HG03108 (cell line): ENCODE measurements around the gene CCDC12.
"Not testable (repeated sequence)": the region's sequence is repeated elsewhere in the genome, so short reads cannot be mapped to it uniquely, and the experiment has no call there.

ENCODE experiments used
- ATAC-seq: cut with Tn5 transposase; IDR thresholded peaks from one replicate; pipeline ENCODE4 v1.9.1; 2021; ENCODE audit warnings: moderate library complexity; ENCODE audit not compliant: unreplicated experiment

Gene CCDC12

DNA sequence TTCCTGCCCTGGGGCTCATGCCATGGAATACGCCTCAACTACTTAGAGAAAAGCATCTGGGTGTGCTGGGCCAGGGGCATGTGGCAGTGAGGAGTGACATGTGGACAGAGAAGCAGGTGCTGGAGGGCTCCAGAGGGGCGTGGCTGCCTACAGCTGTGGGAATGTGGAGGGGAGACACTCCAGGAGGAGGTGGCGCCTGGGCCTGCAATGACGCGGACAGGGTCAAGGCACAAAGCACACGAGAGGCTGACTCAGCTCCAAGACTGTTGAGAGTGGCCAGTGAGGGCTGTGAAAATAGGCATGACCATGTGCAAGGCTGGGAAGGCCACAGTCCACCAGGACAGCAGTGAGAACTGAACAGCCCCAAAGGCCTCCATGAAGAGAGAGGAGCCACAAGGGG is 50.5 kb downstream of the CCDC12 start:
- no peak for ATAC-seq

DNA sequence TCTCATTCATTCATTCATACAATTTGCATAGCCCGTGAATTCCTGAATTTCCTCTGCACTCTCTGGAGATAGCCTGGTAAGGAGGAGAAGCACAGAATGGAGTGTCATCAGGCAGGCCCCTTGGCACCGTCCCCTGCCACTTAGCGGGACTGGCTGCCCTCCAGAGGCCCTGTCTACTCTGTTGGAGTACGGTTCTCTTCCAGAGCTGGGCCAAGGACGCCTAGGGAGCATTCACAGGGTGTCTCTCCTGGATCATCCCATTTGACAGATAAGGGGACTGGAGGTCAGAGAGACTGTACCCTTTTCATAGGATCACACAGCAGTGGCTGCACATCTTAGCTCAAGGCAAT is 51.0 kb downstream of the CCDC12 start:
- no peak for ATAC-seq

DNA sequence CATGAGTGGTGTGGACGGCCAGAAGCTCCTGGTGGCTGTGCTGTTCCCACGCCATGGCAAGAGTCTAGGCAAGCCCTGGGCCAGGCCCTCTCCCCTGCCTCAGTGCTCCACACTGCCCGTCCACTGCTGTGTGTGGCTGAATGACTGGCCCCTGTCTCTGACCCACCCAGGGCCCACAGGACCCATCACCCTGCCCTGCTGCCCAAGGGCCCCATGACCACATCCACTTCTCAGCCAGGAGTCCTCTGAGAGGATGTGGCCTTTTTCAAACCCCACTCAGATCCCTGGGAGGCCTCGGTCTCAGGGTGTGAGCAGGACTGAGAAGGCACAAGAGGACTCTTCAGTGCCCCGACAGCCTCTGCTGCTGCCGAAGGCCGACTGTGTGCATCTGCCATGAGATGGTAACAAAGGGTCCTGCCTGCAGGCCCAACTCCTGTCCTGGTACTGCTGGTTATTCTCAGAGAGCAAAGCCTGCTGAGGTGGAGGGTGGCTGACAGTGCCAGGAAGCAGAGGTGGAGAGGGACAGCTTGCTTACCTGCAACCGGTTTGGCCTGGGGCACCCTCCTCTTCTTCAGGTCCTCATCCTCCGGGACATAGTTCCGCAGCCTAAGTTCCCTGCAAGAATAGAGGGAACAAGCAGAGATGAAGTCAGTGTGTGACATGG is 51.5 kb downstream of the CCDC12 start:
- no peak for ATAC-seq

DNA sequence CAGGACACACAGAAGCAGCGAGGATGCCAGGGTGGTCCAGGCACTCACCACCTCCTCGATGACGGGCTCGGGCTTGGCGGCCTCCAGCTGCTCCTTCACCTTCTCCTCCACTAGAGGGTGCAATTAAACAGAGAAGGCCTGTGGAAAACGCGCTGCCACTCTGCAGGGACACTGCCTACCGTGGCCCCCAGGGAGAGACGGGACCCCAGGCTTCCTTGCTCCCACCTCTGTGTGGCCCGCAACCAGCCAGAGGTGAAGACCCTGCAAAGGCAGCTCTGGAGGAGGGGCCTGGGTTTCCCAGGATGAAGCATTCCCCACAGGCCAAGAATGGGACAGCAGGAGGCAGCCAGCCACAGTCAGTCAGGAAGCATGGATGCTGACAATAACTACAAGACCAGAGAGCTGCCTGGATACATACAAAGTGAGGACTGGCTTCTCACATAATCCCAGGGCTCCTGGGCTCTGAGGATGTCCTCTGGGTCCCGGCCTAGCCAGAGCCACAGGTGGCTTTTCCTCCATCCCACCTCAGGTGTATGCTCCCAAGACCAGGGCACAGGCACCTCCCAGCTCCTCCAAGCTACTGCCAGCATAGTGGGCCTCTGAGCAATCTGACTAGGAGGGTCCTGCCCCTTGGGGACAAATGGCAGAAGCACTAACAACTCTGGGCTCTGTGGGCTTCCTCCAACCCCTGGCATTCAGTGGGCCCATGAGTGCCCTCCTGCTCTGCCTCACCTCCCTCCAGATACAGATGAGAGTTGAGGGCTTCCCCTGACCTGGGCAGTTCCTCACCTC is 52.8 kb downstream of the CCDC12 start:
- ATAC-seq = no peak

DNA sequence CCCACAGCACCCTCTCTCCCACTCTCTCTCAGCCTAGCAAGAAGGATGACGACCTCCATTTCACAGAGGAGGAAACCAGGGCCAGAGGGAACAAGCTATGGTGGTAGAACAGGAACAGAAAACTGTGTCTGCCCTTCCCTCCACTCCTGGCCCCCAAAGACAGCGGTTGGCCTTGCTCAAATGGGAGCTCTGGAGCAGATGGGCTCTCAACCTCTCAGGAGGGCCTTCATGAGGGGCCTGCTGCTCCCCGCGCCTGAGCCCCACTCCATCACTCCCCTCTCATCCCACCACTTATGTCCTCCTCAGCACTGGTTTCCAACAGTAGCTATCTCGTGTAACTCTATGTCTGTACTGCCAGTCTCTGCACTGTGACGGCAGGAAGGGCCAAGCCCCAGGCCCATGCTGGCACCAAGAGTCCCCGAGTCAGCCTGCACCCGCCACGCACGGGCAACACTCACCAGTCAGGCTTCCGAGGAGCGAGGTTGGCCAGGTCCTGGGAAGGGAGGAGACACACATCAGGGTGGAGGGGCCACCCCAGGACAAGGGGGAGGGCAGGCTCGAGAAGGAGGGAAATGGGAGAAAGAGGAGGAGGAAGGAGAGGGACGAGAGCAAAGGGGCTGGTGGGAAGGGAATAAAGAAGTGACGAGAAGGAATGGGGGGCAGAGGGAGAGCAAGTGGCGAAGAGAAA is 53.5 kb downstream of the CCDC12 start:
- no peak for ATAC-seq

DNA sequence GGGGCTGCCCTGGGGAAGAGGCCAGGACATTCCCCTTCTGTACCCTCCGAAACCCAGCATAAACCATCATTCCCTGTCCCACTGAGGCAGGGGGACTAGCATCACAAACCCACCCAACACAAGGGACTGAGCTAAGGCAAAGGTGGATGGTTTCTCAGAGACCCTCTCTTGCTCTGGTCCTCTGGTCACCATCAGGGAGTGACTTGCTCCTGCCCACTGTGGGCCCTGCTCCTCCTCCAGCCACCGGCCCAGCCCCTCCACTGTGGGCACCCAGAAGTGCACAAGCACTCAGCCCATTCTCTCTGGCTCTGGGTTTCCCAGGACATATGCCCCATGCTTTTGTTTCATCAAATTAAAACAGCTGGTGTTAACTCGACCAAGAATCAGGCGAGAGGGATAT is 54.1 kb downstream of the CCDC12 start:
- ATAC-seq = no peak

DNA sequence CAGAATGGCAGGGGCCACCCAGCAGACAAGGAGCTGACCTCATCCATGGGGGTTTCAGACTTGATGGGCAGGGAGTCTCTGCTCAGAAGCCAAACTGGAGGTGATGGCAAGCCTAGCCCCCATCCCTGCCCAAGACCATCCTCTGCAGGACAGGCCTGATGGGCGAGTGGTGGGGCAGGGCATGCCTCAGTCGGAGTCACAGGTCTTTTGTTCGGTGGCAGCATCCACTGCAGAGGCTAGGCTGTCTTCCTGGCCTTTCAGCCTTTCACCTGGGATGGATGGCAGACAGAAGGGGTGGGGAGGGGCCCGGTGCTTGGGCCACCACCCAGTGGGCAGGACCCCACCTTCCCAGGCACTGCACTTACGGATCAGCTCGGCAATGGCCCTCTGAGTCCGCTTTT is 54.7 kb downstream of the CCDC12 start:
- no peak for ATAC-seq

DNA sequence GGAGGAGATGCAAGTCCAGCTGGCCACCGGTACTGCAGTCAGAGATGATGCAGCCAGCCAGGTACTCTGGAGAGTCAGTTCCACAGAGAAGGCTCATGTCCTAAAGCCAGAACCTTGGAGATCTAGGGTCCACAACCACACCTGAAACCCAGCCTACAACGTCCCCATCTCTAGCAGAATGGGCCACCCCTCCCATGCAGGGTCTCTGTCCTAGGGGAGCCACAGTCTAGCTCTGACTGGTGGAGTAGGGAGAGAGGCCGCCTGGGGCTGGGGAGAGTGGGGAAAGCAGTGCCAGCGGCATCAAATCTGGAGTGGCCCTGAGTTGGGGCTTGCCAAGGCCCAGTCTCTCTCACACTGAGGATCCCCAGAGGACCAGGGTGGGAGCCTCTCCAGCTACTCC is 55.5 kb downstream of the CCDC12 start:
- ATAC-seq = no peak

DNA sequence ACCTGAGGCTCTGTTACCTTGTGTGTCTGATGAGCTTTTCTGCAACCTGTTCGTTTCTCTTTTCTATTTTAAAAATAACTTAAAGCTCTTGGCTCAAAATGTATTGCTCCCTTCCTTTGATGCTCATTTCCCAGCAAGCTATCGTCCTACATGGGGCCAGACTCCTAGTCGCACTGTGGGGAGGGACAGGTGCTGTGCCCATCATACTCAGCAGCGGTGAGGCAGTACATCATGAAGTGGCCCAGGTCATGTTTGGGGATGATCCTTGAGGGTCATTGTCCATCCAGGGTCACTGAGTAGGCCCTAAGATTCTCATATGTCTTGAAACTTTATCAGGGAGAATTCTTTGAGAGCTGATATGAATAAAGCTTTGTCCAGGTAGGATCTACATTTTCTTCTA is 57.9 kb downstream of the CCDC12 start:
- ATAC-seq = no peak

DNA sequence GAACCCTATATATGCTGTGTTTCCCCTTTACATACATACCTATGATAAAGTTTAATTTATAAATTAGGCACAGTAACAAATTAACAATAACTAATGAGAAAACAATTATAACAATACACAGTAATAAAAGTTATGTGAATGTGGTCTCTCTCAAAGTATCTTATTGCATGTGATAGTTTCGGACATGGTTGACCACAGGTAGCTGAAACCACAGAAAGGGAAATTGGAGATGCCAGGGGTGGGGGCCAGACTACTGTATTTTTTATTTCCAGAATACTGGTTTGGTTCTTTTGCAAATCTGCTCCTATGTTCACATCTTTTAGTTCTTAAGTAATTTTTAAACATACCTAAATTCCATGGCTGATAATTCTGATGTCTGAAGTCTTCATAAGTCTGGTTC is 58.3 kb downstream of the CCDC12 start:
- ATAC-seq = no peak

DNA sequence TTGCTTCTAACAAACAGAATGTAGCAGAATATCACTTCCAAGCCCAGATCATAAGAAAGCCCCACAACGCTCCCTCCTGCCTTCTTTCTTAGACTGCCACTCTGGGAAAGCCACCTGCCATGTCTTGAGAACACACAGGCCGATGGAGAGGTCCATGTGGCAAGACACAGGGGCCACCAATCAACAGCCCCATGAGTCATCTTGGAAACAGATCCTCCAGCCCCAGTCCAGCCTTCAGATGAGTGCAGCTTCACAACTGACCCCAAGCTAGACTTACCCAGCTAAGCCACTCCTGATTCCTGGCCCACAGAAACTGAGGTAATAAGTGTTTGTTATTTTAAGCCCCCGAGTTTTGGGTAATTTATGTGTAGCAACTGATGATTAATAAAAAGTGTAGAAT is 59.3 kb downstream of the CCDC12 start:
- no peak for ATAC-seq

DNA sequence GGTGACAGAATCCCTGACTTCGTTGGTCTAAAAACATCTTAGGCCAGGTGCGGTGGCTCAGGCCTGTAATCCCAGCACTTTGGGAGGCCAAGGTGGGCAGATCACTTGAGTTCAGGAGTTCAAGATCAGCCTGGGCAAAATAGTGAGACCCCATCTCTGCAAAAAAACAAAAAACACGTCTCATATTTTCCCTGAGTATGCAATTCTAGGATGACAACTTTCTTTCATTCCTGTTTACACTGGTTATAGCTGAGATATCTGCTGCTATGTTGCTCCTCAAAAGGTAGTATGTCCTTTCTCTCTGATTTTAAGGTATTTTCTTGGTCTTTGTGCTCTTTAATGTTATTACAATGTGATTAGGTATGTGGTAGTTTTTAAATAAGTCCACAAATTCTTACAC is 59.7 kb downstream of the CCDC12 start:
- ATAC-seq = no peak

DNA sequence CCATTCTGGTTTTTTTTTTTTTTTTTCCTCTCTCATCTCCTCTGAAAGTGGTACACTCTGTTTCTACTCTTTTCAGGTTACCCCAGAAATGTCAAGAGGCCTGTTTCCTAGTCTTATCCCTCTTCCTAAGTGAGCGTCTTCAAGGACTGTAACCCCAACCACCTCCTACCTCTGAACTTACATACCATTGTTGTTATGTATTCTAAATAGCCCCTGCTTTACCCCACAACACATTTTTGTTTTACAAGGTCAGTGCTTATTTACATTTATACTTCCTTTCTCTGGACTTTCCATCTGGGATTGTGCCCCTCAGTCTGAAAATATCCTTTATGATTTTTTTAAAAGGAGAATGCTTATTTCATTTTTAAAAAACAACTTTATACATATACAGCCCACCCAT is 60.3 kb downstream of the CCDC12 start:
- ATAC-seq = no peak

DNA sequence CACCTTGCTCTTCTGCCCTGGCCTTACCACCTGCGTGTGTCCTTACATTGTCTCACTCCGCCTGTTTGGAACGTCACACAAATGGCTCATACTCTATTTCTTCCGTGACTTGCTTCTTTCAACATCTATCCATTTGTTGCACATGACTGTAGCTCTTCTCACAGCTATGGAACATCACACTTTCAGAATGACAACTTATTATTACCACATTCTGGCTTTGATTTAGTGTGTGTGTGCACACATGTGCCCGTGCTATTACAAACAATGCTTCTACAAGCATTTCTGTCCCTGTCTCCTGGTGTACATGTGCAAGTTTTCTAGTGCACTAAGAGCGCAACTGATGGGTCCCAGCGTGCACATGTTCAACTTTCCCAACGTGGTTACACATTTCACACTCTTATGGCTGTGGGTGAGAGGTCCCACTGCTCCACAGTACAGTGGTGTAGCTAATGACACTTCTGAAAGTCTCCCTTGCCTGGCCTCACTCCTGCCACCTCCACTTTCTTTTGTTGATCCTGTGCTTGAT is 61.2 kb downstream of the CCDC12 start:
- no peak for ATAC-seq

DNA sequence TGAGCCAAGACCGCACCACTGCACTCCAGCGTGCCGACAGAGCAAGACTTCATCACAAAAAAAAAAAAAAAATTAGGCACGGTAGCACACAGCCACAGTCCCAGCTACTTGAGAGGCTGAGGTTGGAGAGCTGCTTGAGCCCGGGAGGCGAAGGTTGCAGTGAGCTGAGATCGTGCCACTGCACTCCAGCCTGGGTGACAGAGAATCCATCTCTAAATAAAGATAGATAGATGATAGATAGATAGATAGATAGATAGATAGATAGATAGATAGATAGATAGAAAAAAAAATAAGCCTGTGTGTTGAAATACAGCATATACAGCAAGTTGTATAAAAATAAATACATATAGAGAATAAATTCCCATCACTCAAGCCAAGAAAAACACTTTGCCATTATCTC is 61.7 kb downstream of the CCDC12 start:
- ATAC-seq = no peak

DNA sequence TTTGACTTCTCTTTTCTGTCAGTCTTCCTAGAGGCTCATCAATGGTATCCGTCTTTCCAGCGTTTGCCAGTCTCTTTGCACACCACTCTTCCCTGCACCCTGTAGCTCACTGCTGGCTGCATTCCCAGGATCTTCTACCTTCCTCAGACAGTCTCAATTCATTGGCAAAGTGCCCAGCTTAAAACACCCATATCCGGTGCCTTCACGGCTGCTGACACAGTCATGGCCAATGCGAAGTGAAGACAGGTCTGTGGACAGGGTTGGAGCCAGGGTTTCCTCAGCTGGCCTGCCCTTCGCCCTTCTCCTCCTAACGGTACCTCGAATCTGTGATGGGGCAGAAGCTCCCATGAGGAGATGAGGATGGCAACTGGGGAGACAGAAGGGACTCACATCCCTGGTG is 62.9 kb downstream of the CCDC12 start:
- no peak for ATAC-seq

DNA sequence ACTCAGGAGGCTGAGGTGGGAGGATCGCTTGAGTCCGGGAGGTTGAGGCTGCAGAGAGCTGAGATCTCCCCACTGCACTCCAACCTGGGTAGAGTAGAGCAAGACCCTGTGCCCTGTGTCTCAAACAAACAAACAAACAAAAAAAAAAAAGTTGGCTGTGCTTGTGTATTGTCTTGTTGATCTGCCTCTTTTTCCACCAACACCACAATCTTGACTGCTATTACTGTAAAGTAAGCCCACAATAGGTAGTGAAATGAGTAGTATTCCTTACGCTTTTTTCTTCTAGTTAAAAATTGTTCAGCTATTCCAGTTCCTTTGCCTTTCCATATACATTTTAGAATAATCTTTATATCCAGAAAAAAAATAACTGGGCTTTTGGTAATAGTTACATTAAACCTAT is 63.6 kb downstream of the CCDC12 start:
- no peak for ATAC-seq

DNA sequence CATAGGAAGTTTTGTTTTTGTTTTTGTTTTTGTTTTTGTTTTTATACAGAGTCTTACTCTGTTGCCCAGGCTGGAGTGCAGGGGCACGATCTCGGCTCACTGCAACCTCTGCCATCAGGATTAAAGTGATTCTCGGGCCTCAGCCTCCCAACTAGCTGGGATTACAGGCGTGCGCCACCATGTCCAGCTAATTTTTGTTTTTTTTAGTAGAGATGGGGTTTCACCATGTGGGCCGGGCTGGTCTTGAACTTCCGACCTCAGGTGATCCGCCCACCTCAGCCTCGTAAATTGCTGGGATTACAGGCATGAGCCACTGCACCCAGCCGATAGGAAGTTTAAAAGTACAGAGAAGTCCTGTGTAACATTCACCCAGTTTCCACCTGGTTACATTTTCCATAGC is 65.6 kb downstream of the CCDC12 start:
- ATAC-seq = not testable (repeated sequence)

DNA sequence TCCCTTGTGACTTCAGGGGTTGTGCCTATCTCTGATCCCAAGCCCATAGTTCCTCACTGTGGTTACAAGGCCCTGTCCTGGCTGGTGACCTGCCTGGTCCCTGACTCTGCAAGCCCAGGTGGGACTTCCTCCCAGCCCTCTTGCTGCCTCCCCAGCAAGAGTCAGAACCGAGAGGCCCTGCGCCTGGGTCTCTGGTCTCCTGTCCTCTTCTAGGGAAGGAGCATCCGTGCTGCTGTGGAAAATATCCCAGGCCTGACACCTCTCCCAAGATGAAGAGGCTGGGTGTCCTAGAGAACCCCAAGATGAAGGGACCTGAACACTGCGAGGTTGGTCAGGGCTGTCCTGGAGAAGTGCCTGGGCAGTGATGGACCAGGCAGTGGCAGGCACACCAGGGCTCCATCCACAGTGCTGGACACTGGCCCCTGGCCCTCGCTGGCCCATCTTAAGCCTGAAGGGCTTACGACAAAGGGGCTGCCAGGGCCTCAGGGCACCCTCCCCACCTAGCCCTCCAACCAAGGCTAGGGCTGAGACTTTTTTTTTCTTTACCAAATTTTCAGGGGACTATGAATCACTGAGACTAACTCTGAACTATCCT is 66.3 kb downstream of the CCDC12 start:
- no peak for ATAC-seq

DNA sequence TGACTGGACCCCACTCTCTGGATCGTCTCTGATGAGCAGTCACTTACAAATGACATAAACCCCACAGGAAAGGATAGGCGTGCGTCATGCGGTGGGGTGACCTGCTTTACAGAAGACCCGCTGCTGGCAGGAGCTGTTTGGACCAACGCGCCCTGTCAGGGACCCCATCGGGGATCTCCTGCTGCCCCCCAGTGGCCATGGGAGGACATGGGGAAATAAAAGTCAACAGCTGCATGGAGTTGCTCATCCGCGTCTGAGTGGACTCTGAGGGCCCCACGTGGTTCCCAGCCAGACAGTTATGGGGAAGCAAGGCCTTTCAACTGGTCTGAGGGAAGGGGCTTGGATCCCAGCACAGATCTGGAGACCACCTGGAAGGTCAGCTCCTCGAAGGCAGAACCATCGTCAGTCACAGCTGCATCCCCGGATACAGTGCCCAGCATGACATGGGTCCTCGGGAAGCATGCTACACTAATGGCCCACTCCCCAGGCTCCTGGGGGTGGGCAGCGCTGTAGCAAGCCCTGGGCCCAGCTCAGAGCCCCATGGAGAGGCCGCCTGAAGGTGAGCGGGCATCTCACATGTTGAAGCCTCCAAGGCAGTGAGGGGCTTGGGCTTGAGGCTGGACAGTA is 66.9 kb downstream of the CCDC12 start:
- peak; percentile 51 for ATAC-seq

DNA sequence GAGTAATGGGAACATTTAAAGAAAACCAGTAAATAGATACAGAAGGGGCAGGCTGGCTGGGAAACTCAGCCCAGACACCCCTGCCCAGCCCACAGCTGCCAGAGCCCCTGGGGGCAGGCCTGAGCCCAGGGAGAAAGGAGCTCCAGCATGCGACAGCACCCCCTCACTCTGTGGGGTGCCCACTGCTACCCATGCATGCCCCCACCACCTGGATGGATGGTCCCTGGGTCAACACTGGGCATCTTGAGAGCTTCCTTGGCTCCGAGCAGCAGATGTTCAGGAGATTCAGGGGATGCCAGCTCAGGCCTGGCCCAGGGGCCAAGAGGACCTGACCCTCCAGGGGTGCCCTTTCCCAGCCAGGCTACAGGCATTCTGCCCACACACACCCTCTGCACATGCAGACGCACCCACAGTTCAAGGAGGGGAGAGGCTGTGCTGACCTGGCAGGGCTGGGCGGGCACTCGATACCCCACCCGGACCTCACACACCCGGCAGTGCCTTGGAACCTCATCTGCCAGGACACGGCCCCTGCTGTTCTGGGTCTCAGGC is 67.5 kb downstream of the CCDC12 start:
- no peak for ATAC-seq
